HG02870 (cell line): Measurements from ENCODE around the gene GALNT1.

Experiments
- ATAC-seq: cut with Tn5 transposase; IDR thresholded peaks from one replicate; pipeline ENCODE4 v1.9.1; 2021; ENCODE audit warnings: mild to moderate bottlenecking, moderate library complexity; ENCODE audit not compliant: unreplicated experiment

GALNT1 gene

GRCh38 chr18:35662293-35663062 is 80.9 kb downstream of the GALNT1 start:
- ATAC-seq, result no peak

GRCh38 chr18:35671966-35672603 is 90.5 kb downstream of the GALNT1 start:
- no peak for ATAC-seq

GRCh38 chr18:35672897-35673296 is 91.4 kb downstream of the GALNT1 start:
- no peak for ATAC-seq

- ATAC-seq, result no peak
These were observed 92.1 kb downstream of the GALNT1 start for GRCh38 chr18:35673682-35674081.

- ATAC-seq, result no peak
These were observed 98.6 kb downstream of the GALNT1 start for GRCh38 chr18:35680139-35680551.

- ATAC-seq, result no peak
These were observed 100.8 kb downstream of the GALNT1 start for GRCh38 chr18:35682281-35682867.

GRCh38 chr18:35683021-35683420 is 101.5 kb downstream of the GALNT1 start:
- no peak for ATAC-seq

- ATAC-seq, result peak; percentile 89
These were observed 107.2 kb downstream of the GALNT1 start for GRCh38 chr18:35688757-35689156.

- no peak for ATAC-seq
These were observed 108.2 kb downstream of the GALNT1 start for GRCh38 chr18:35689728-35690127.

- no peak for ATAC-seq
These were observed 110.1 kb downstream of the GALNT1 start for GRCh38 chr18:35691625-35692024.

GRCh38 chr18:35692866-35693265 is 111.3 kb downstream of the GALNT1 start:
- no peak for ATAC-seq

GRCh38 chr18:35693829-35694228 is 112.3 kb downstream of the GALNT1 start:
- ATAC-seq, result no peak

- no peak for ATAC-seq
These were observed 113.3 kb downstream of the GALNT1 start for GRCh38 chr18:35694808-35695207.

GRCh38 chr18:35695384-35695783 is 113.8 kb downstream of the GALNT1 start:
- ATAC-seq, result no peak

GRCh38 chr18:35695803-35696202 is 114.3 kb downstream of the GALNT1 start:
- ATAC-seq, result no peak

- no peak for ATAC-seq
These were observed 114.8 kb downstream of the GALNT1 start for GRCh38 chr18:35696307-35696706.

GRCh38 chr18:35697869-35698268 is 116.3 kb downstream of the GALNT1 start:
- no peak for ATAC-seq

GRCh38 chr18:35703043-35703688 is 121.6 kb downstream of the GALNT1 start:
- ATAC-seq, result no peak

GRCh38 chr18:35705988-35706387 is 124.4 kb downstream of the GALNT1 start:
- no peak for ATAC-seq

- no peak for ATAC-seq
These were observed 125.7 kb downstream of the GALNT1 start for GRCh38 chr18:35707247-35707646.

GRCh38 chr18:35707674-35708073 is 126.1 kb downstream of the GALNT1 start:
- no peak for ATAC-seq

- no peak for ATAC-seq
These were observed 129.0 kb downstream of the GALNT1 start for GRCh38 chr18:35710581-35710980.
